ENCODE results near the gene C11orf87.

Gene C11orf87

DNA sequence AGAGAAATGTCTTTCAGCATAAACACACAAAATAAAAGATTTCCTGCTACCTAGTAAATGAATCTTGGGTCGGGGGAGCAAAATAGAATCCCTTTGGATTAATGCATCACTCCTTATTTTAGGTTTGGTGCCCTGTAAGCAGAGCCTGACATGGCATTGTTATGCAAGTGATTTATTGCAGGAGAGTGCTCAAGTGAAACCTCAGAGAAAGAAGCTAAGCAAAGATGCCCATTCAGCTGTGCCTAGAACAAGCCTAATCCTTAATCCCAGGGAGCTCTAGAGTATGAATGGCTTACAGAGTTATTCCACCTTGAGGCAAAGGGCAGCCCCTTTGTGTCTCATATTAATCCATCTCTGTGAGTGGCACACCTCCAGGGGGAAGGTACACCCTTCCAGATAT is 21.1 kb downstream of the C11orf87 start:
- DNase-seq = no peak

DNA sequence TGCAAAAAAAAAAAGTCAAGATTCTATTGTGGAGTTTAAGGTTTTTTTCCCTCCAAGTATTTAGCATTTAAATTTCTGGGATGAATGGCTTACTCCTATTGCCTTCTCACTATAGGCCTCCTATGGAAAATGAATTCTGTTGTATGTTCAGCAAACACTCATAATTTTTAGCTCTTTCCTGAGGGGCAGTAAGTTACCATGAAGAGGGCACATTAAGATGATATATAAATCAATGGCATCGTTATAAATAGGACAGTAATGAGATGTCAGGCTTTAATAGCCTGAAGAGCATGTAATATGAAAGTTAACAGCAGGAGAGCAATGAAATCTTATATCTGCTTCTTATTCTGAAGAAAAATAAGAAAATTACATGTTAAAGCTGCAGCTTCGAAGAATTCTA is 32.9 kb downstream of the C11orf87 start:
- DNase-seq = no peak

Measured in NCI-H2081 (cell line).